Measurements from ENCODE around the gene TOMT.

DNA sequence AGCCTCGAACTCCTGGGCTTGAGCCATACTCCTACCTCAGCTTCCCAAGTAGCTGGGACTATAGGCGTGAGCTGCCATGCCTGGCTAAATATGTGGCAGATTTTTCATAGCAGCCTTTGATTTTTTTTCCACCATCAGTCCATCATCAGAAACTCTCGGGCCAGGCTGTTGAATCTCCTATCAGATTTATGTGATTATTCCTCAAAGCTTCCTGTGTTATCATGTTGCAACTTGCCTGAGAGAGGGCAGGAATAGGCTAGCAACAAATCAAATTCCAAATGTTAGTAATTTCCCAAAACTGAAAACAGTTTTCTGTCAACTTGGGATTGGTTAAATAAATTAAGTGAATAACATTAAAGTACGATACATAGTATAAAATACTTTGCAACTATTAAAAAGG is 21.6 kb upstream of the TOMT start:
- TF ChIP-seq, protein P1, sequence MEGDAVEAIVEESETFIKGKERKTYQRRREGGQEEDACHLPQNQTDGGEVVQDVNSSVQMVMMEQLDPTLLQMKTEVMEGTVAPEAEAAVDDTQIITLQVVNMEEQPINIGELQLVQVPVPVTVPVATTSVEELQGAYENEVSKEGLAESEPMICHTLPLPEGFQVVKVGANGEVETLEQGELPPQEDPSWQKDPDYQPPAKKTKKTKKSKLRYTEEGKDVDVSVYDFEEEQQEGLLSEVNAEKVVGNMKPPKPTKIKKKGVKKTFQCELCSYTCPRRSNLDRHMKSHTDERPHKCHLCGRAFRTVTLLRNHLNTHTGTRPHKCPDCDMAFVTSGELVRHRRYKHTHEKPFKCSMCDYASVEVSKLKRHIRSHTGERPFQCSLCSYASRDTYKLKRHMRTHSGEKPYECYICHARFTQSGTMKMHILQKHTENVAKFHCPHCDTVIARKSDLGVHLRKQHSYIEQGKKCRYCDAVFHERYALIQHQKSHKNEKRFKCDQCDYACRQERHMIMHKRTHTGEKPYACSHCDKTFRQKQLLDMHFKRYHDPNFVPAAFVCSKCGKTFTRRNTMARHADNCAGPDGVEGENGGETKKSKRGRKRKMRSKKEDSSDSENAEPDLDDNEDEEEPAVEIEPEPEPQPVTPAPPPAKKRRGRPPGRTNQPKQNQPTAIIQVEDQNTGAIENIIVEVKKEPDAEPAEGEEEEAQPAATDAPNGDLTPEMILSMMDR (IDR thresholded peaks at IDR 0.05; ENCODE audit: low read depth, low read length) = no peak
- no peak for TF ChIP-seq EZH2phosphoT487 (IDR thresholded peaks at IDR 0.05; ENCODE audit: low read depth)

Measured in OCI-LY3 (cell line).